ENCODE results near the gene FBXW8. TPM values are rescaled to one million over a fixed set of nuclear protein-coding genes. Genes with fewer than 3 reads are reported as not detected.

Gene FBXW8
- total and polyA plus RNA-seq, 2 donors (not counting 1 experiment from before 2014, with no cell fraction given), result 11.7 to 20.9 TPM

DNA sequence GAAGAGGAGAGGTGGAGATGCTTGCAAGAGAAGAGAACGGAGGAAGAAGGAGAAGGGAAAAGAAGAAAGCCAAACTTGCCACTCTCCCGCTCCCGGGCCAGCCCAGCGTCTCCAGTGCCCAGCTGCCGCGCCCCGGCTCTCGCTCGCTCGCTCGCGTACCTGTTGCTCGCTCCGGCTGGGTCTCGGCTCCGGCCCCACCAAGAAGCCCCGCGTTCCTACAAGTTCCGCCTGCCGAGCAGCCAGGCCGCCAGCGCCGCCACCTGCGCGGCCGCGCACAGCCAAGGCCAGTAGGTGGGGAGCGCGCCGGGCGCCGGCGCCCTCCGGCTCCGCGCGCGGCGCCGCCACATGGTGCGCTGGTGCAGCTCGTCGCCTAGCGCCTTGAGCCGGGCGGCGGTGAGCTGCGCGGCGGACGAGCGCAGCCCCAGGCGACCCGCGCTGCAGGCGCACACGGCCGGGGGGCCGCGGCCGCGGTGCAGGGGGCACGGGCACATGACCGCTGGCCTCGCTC, 29.9 kb upstream of the FBXW8 start:
- Histone ChIP-seq H3K4me1 (ENCODE audit: control insufficient read depth, extremely low read depth, insufficient read depth, low read length) (no peaks in the 10 kb centered on the region), H3K4me3 (replicated peaks in 1 of 4; ENCODE audit: control extremely low read depth in 1 of 4, insufficient read depth in 1 of 4, low read depth in 3 of 4, low read length in 4 of 4) (peak overlapping the region in 1 of 4 experiments; percentile 38), H3K27me3 (ENCODE audit: control insufficient read depth, insufficient read depth, low read length) (peaks cover 54% of the 10 kb centered on the region), H3K9ac (ENCODE audit: insufficient read depth, low read length) (no peak overlapping the region), H3K4me2 (ENCODE audit: extremely low read depth, insufficient read depth, low read length) (peak overlapping the region; percentile 38), H3K9me3 (ENCODE audit: control insufficient read depth, insufficient read depth, low read depth, low read length) (no peaks in the 10 kb centered on the region), H4K20me1 (ENCODE audit: control insufficient read depth, extremely low read depth, insufficient read depth, low read length) (no peaks in the 10 kb centered on the region), H3K27ac (ENCODE audit: insufficient read depth, low read length) (no peak overlapping the region), H3K79me2 (ENCODE audit: control insufficient read depth, insufficient read depth, low read length) (no peaks in the 10 kb centered on the region), H2AFZ (ENCODE audit: low read length) (no peak overlapping the region), H3K36me3 (ENCODE audit: control insufficient read depth, insufficient read depth, low read length) (no peaks in the 10 kb centered on the region)
- TF ChIP-seq, protein P1, sequence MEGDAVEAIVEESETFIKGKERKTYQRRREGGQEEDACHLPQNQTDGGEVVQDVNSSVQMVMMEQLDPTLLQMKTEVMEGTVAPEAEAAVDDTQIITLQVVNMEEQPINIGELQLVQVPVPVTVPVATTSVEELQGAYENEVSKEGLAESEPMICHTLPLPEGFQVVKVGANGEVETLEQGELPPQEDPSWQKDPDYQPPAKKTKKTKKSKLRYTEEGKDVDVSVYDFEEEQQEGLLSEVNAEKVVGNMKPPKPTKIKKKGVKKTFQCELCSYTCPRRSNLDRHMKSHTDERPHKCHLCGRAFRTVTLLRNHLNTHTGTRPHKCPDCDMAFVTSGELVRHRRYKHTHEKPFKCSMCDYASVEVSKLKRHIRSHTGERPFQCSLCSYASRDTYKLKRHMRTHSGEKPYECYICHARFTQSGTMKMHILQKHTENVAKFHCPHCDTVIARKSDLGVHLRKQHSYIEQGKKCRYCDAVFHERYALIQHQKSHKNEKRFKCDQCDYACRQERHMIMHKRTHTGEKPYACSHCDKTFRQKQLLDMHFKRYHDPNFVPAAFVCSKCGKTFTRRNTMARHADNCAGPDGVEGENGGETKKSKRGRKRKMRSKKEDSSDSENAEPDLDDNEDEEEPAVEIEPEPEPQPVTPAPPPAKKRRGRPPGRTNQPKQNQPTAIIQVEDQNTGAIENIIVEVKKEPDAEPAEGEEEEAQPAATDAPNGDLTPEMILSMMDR (conservative IDR thresholded peaks at IDR 0.05 in 1 of 2, IDR thresholded peaks at IDR 0.05 in 1 of 2; ENCODE audit: low read depth in 1 of 2, low read length in 2 of 2), result no peak
- TF ChIP-seq EZH2 (IDR thresholded peaks at IDR 0.05; ENCODE audit: low read length, missing control alignments), result no peak
- DNase-seq (ENCODE audit: low read depth in 2 of 2), result peak; percentile 18 to 60

DNA sequence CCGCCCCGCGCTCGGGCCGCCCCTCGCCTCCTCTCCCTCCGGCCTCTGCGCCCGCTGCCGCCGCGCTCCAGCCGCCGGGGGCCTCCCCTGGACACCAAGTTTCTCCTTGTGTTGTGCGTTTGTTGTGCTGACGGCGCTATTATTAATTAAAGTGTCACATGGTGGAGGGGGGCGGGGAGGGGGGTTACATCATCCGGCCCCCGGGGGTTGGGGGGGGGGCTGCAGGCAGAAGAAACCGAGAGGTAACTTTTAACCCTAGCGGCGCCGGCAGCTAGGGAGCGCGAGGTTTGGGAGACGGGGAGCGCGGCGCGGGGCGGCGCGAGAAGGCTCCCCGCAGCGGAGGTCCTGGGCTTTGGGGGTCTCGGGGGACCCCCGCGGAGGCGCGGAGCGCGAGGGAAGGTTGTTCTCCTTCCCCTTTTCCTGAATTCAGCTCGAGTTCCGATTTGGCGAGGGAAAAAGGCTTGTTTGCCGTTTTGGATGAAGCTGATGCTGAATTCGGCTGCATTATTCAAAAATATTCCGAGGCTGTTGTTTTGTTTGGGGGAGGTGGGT, 29.3 kb upstream of the FBXW8 start, which contains the start of gene HRK:
HRK (minus strand) TSS at position 117 of the 552 bp plus-strand sequence. CDS start 134 bp downstream, outside the sequence.
- Histone ChIP-seq H3K4me2 (ENCODE audit: extremely low read depth, insufficient read depth, low read length) (peak within 1 kb of the TSS; percentile 44), H2AFZ (ENCODE audit: low read length) (no peak within 1 kb of the TSS), H3K27ac (ENCODE audit: insufficient read depth, low read length) (no peak within 1 kb of the TSS), H3K79me2 (ENCODE audit: control insufficient read depth, insufficient read depth, low read length) (no peaks in the 10 kb centered on the region), H3K4me3 (replicated peaks in 1 of 4; ENCODE audit: control extremely low read depth in 1 of 4, insufficient read depth in 1 of 4, low read depth in 3 of 4, low read length in 4 of 4) (peak within 1 kb of the TSS in 1 of 4 experiments; percentile 38), H4K20me1 (ENCODE audit: control insufficient read depth, extremely low read depth, insufficient read depth, low read length) (no peaks in the 10 kb centered on the region), H3K9me3 (ENCODE audit: control insufficient read depth, insufficient read depth, low read depth, low read length) (no peaks in the 10 kb centered on the region), H3K4me1 (ENCODE audit: control insufficient read depth, extremely low read depth, insufficient read depth, low read length) (no peaks in the 10 kb centered on the region), H3K27me3 (ENCODE audit: control insufficient read depth, insufficient read depth, low read length) (peaks cover 49% of the 10 kb centered on the region), H3K9ac (ENCODE audit: insufficient read depth, low read length) (no peak within 1 kb of the TSS), H3K36me3 (ENCODE audit: control insufficient read depth, insufficient read depth, low read length) (no peaks in the 10 kb centered on the region)
- DNase-seq (ENCODE audit: low read depth in 2 of 2), result no peak
- TF ChIP-seq, protein P1 (conservative IDR thresholded peaks at IDR 0.05 in 1 of 2, IDR thresholded peaks at IDR 0.05 in 1 of 2; ENCODE audit: low read depth in 1 of 2, low read length in 2 of 2), result no peak
- TF ChIP-seq EZH2 (IDR thresholded peaks at IDR 0.05; ENCODE audit: low read length, missing control alignments), result peak; percentile 31

DNA sequence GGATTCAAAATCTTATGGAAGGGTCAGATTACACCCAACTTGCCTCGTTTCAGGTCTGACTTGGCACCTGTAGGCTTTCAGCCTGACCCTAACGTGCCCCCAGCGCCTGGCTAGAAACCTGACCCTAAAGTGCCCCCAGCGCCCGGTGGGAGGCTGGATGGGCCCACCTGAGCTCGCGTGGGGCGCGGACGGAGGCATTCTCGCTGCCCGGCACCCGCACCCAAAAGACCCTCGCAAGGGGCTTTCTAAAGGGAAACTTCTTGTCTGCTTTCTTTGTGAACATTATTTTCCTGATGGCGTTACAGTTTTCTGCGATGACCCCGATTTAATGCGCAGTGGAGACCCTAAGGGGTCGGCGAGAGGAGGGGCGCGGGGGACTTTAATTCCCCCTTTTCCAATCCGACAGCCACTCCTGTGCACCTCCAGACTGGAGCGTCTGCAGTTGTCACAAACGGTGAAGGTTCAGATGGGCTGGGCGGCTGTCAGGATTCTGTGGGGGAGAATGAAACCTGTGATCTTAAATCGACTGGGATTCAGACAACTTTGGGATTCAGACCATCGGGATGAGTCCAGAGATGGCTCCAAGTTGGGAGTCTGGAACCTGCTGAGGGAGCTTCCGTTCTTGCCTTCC, 28.8 kb upstream of the FBXW8 start:
- no peak overlapping the region for H3K4me2 ChIP-seq (ENCODE audit: extremely low read depth, insufficient read depth, low read length)
- TF ChIP-seq EZH2 (IDR thresholded peaks at IDR 0.05; ENCODE audit: low read length, missing control alignments), result peak; percentile 41
- TF ChIP-seq, protein P1 (conservative IDR thresholded peaks at IDR 0.05 in 1 of 2, IDR thresholded peaks at IDR 0.05 in 1 of 2; ENCODE audit: low read depth in 1 of 2, low read length in 2 of 2), result no peak

More for the DNA sequence above, 28.8 kb upstream of the FBXW8 start:
- H3K27ac ChIP-seq (ENCODE audit: insufficient read depth, low read length), result no peak overlapping the region
- peaks cover 45% of the 10 kb centered on the region for H3K27me3 ChIP-seq (ENCODE audit: control insufficient read depth, insufficient read depth, low read length)
- H3K36me3 ChIP-seq (ENCODE audit: control insufficient read depth, insufficient read depth, low read length), result no peaks in the 10 kb centered on the region
- no peaks in the 10 kb centered on the region for H3K4me1 ChIP-seq (ENCODE audit: control insufficient read depth, extremely low read depth, insufficient read depth, low read length)
- H3K4me3 ChIP-seq (replicated peaks in 1 of 4; ENCODE audit: control extremely low read depth in 1 of 4, insufficient read depth in 1 of 4, low read depth in 3 of 4, low read length in 4 of 4), result peak overlapping the region in 1 of 4 experiments; percentile 33
- no peaks in the 10 kb centered on the region for H3K9me3 ChIP-seq (ENCODE audit: control insufficient read depth, insufficient read depth, low read depth, low read length)
- no peaks in the 10 kb centered on the region for H4K20me1 ChIP-seq (ENCODE audit: control insufficient read depth, extremely low read depth, insufficient read depth, low read length)
- no peak for DNase-seq (ENCODE audit: low read depth in 2 of 2)
- H2AFZ ChIP-seq (ENCODE audit: low read length), result no peak overlapping the region
- H3K9ac ChIP-seq (ENCODE audit: insufficient read depth, low read length), result no peak overlapping the region
- no peaks in the 10 kb centered on the region for H3K79me2 ChIP-seq (ENCODE audit: control insufficient read depth, insufficient read depth, low read length)
